OCI-M2 (cell line): ENCODE measurements around the gene PI4KA.
"Not testable (repeated sequence)": the region's sequence is repeated elsewhere in the genome, so short reads cannot be mapped to it uniquely, and the experiment has no call there.

Experiments
- DNase-seq: peaks from one replicate; lab custom pipeline; 2025; ENCODE audit not compliant: unreplicated experiment; lab: John Stamatoyannopoulos, UW

The PI4KA gene

DNA sequence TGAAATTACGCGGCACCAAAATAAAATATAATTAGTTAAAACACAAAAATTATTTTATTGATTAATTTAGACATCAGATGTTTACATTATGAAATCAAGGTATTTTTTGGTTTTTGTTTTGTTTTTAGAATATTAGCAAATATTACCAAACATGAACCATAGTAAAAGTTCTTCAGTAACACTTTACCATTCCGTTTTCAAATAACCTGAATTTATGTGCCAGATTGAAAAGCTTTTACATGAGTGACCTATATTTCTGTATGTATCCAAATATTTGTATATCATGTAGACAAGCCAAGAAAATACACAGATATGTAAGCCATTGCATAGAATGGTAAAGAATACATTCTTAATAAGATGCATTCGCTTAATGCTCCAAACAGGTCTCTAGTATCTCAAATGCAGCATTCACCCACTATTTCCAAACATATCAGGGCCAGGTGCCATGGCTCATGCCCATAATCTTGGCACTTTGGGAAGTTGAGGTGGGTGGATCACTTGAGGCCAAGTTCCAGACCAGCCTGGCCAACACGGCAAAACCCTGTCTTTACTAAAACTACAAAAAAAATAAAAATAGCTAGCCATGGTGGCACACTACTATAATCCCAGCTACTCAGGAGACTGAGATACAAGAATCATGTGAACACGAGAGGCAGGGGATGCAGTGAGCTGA is 187.1 kb downstream of the PI4KA start:
- no peak for DNase-seq

DNA sequence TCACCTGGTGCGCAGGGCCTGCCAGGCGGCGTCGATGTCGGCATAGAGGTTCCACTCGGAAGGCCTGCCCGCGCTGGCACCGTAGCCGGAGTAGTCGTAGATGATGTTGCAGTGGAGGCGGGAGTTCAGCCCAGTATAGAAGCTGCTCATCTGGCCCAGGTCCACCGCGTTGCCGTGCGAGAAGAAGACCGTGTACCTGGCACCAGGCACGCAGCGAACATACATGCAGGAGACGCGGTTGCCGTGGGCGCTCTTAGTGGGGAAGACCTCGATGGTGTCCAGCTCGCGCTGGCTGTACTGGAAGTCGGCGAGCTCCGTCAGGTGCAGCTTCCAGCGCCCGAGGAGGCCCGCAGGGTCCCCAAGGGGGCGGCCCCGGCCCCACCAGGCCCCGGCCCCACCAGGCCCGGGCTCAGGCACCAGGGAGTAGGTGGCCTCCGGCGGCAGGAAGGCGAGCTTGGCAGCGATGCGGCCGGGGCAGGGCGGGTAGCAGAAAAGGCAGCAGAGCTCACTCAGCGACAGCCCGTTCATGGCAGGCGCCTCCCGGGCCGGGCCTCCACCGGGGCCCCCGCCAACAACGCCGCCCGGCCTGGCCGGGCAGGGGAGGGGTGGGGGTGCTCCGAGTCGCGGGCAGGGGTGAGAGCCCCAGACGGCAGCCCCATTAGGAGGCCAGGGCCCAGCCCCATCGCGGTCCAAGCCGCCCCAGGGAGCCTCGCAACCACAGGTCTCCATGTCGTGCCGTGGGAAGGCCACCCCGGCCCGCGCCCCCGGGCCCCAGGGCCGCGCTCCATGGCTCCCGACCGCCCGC is 188.0 kb downstream of the PI4KA start:
- not testable (repeated sequence) for DNase-seq

DNA sequence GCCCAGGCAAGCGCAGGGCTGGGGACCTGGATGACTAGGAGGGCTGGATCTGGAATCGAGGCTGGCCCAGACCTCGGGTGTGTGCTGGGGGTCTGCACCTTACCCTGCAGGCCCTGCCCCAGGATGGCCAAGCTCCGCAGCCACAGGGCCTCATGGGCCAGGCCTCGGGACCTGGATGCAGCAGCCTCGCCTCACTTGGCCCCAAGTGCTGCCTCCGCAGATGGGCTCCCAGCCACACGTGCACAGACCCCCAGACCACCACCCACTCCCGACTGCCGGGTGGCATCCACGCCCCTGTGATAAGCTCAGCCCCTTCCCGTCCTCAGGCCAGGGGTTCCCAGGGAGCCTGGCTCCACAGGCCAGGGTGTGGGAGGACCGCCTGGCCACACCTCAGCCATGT is 188.7 kb downstream of the PI4KA start:
- DNase-seq: not testable (repeated sequence)

DNA sequence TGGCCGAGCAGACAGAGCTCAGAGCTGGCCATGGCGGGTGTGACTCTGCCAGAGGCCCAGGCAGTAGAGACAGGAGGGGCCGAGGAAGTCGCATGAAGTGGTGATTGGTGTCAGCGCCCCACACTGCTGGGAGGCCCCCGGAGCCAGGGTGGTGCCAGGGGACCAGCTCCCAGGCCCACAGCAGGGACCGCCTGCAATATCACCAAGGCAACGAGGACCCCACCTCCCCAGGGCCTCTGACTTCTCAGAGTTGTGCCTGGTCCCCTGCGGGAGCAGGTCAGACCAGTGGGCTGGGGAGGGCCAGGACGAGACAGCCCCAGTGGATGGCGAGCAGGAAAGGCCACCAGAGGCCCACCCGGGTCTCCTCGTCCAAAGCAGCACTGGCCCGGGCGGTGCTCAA is 189.1 kb downstream of the PI4KA start:
- DNase-seq: not testable (repeated sequence)

DNA sequence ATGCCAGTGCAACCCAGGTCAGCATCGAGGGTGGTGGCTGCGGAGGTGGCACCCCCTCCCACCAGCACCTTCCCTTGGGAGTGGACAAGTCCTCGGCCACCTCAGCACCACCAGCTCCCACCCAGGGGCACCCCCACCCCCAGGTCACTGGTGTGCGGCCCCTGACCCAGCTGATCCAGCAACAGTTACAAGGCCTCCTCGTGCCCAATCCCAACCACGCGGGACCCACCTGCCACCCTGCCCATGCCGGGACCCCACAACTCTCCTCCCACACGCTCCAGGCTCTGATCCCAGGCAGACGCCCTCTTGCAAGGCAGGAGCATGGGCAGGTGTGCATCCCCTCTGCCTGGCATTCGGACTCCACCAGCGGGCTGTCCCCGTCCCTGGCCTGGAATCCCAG is 189.8 kb downstream of the PI4KA start:
- DNase-seq: not testable (repeated sequence)

DNA sequence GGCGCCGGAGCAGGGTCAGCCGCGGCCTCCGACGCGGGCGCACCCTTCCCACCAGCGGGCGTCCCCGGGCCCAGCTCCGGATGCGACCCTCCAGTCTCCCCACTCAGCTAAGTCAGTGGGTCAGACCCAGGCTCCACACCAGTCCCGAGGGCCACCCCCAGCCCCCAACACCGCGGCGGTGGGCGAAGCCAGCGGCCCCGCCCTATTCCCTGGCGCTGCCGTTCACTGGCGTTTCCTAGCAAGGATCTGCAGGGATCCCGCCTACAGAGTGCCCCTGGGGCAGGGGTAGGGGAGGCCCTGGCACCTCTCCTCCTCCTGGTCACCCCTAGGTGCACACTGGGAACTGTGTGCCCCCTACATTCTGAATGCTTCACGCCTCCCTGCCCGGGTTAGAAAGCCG is 190.4 kb downstream of the PI4KA start:
- DNase-seq: not testable (repeated sequence)

DNA sequence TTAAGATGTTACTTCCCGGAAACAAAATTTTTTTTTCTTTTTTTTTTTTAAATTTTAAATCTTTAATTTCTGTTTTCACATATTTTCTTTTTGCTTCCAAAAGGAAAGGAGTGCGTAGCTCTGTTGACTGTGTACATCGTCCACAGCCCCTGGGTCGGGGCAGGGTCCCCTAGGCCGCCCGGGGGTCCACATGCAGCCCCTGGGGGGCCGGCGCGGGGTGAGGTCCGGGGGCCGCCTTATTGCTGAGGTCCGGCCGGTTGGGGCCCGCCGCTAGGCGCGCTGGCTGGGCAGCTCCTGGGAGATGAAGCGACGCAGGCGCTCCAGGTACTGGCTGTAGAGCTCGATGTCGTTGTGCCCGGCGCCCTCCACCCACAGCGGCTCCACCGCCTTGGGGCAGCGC is 191.1 kb downstream of the PI4KA start:
- DNase-seq: not testable (repeated sequence)

DNA sequence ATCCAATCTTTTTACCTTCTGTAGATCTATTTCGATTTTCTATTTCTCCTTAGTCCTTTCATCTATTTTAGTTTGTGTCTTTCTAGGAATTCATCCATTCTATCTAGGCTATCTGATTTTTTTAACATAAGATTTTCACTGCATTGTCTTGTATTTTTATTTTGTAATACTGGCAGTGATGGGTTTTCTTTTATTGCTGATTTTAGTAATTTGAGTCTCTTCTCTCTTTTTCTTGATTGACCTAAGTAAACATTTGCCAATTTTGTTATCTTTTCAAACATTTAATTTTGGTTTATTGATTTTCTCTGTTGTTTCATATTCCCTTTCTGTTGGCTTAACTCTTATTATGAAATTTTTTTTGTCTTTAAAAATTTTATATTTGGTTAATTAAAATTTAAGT is 192.1 kb downstream of the PI4KA start:
- DNase-seq: no peak

DNA sequence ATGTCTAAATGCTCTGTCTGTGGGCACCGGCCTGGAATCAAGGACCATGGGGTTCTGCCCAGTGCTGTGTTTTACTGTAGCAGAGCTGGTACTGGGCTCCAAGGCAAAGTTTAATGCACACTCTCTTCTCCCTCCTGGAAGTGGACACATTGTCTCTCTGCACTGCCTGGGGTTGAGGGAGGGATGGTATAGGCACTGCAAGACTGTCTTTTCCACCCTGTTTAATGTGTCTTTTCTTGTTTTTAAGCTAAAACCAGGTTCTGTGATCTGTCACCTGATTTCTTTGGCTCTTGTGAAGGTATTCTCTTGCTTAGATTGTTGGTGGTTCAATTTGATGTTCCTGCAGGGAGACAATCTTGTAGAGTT is 194.0 kb downstream of the PI4KA start:
- DNase-seq: no peak

DNA sequence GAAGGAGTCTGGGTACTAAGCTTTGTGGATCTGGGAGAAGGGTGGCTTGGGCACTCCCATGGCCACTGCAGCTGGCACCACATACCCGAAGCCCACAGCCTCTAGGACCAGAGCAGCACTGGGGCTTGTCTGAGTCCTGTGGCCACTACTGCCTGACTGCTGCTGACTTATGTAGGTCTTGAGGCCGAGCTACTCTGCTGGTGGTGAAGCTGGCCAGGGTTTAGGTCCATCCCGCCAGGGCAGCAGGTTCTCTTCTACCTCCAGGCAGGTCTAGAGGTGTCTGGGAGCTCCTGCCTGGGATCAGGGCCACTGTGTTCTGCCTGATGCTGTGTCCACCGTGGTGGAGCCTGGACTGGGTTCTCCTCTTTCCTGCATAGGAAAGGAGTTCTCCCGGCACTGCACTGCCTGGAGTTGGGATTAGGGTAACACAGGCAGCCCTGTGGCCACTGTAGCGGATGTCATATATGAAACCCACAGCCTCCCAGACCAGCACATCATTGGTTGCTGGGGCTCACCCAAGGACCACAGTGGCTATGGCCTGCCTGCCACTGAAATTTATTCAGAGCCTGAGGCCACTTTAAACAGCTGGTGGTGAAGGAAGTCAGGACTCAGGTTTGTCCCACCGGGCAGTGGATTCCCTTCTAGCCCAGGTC is 194.5 kb downstream of the PI4KA start:
- DNase-seq: no peak

DNA sequence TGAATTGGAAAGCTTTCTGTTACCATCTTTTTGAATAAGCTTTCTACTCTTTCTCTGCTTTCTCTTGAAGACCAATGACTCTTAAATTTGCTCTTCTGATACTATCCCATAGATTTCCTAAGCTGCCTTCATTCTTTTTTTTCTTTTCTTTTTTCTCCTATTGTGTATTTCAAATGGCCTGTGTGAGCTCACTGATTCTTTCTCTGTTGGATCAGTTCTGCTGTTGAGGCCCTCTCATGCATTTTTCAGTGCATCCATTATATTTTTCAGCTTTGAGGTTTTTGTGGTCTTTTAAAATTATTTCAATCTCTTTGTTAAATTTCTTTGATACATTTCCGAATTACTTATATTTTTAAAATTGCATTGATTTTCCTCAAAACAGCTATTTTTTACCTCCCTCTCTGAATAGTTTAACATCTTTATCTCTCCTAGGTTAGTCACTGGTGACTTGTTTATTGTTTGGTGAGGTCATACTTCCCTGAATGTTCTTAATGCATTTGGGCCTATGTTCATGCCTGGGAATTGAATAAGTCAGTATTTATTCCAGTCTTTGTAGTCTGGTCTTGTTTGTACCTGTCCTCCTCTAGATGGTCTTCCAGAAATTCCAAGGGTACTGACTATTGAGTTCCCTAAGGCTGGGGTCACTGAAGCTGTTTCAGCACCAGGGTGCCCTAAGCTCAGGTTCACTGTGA is 195.3 kb downstream of the PI4KA start:
- no peak for DNase-seq

DNA sequence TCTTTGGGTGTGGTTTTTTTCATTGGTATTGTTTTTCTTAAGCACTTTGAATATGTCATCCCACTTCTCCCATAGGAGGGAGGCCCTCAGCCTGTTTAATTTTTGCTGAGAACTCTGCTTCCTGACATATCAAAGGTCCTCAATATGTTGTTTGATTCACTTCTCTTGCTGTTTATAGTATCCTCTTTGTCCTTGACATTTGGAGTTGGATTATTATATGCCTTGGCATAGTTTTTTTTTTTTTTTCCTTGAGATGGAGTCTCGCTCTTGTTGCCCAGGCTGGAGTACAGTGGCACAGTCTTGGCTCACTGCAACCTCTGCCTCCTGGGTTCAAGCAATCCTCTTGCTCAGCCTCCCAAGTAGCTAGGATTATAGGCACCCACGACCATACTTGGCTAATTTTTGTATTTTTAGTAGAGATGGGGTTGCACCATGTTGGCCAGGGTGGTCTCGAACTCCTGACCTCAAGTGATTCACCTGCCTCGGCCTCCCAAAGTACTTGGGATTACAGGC is 196.0 kb downstream of the PI4KA start:
- DNase-seq: not testable (repeated sequence)

DNA sequence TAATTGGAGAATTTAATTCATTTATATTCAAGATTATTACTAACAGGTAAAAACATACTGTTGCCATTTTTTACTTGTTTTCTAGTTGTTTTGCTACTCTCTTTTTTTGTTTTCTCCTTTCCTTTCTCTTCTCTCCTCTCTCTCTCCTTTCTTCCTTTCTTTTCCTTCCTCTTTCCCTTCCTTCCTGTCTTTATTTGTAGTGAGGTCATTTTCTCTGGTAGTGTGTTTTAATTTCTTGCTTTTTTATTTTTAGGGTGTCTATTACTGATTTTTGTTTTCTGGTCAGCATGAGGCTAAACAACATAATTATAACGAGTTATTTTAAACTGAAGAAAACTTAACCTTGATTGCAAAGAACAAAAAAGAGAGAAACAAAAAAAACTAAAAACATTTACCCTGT is 197.1 kb downstream of the PI4KA start:
- no peak for DNase-seq

DNA sequence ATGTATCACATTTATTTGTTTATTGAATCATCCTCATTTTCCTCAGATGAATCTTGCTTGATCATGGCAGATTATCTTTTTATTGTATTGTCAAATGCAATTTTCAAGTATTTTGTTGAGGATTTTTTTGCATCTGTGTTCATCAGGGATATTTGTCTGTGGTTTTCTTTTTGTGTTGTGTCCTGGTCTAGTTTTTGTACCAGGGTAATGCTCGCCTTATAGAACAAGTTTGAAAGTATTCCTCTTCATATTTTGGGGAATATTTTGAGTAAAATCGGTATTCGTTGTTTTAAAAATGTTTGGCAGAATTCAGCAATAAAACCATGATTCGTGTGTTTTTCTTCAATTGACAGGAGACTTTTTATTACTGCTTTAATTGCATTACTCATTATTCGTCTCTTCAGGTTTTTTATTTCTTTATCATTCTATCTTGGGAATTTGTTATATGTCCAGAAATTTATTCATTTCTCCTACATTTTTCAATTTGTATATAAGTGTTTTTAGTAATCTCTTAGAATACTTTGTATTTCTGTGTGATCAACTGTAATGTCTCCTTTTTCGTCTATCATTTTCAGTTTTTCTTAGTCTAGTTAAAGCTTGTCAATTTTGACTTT is 198.1 kb downstream of the PI4KA start:
- DNase-seq: no peak

DNA sequence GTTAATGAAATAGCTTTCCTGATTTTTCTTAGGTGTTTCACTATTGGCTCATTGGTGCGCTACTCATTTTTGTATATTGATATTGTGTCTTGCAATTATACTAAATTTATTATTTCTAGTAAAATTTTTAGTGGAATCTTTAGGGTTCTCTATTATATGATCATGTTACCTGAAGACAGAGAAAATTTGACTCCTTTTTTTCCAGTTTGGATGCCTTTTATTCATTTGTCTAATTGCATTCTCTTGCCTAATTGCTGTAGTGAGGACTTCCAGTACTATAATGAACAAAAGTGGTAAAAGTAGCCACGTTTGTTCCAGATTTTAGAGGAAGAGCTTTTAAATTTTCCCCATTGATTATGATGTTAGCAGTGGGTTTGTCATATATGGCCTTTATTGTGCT is 198.7 kb downstream of the PI4KA start:
- DNase-seq: no peak

DNA sequence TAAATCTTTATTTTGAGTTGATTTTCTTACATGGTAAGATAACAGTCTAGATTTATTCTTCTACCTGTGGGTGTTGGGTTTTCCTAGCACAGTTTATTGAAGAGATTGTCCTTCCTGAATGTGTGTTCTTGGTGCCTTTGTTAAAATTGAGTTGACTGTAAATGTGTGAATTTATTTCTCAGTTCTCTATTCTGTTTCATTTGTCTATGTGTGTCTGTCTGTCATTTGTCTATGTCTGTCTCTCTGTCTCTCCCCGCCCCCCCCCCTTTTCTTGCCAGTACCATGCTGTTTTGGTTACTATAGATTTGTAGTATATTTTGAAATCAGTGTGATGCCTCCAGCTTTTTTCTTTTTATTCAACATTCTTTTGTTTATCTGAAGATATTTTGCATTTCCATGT is 199.4 kb downstream of the PI4KA start:
- DNase-seq: no peak

DNA sequence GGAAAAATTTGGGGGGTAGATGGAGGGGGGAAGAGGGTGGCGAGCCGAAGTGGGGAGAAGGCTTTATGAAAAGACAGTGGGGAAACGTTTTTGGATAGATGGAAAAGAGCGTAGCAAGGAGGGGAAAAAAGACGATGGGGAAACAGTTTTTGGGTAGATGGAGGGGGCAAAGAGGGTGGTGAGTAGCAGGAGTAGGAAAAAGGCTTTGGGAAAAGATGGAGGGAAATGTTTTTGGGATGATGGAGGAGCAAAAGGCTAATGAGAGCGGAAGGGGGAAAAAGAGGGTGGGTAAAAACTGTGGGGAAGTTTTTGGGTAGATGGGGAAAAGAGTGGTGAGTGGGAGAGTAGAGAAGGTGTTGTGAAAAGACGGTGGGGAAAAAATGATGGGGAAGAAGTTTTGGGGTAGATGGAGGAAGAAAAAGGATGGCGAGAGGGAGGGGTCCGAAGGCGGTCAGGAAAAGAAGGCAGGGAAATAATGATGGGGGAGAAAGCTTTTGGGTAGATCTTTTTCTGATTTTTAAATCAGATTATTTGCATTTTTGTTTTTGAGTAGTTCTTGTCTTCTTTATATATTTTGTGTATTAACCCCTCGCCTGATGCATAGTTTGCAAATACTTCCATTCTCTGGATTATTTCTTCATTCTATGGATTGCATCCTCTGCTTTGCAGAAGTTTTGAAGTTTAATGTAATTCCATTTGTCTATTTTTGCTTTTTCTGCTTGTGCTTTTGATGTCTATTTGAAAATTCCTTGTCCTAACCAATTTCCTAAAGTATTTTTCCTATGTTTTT is 200.0 kb downstream of the PI4KA start:
- DNase-seq: no peak

DNA sequence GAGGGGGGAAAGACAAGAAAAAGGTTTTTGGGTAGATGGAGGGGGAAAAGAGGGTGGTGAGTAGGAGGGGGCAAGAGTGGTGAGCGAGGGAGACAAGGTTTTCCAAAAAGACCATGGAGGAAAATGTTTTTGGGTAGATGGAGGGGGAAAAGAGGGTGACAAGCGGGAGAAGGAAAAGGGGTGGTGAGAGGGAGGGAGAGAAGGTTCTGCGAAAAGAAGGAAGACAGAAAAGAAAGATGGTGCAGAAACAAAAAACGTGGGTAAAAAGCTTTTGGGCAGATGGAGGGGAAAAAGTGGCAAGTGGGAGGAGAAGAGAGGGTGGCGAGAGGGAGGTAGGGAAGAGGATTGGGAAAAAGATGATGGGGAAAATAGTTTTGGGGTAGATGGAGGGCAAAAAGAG is 200.6 kb downstream of the PI4KA start:
- no peak for DNase-seq
